Activated T-cell treated with anti-CD3 and anti-CD28 coated beads, Interleukin-2, amount 50 U/mL, for 4 hours (primary cell): ENCODE results near the gene SPC24. TPM values are rescaled to one million over a fixed set of nuclear protein-coding genes. Genes with fewer than 3 reads are reported as not detected.
"Not testable (repeated sequence)": the region's sequence is repeated elsewhere in the genome, so short reads cannot be mapped to it uniquely, and the experiment has no call there.

Experiments used
- ATAC-seq, 2 donors: fragments of 200-7000 bp; cut with Tn5 transposase; one replicate each; pipeline ENCODE4 v1.10.0; 2021
- DNase-seq: peaks from one replicate; pipeline ENCODE4 v3.0.0-alpha.2; 2020
- H3K27me3 Mint-ChIP-seq: one replicate; pipeline ENCODE4 v1.8.0; 2021; ENCODE audit warnings: low read depth, mixed read lengths
- H3K36me3 Mint-ChIP-seq: one replicate; pipeline ENCODE4 v1.8.0; 2022; ENCODE audit warnings: mixed read lengths; ENCODE audit not compliant: insufficient read depth
- H3K4me1 Mint-ChIP-seq: one replicate; pipeline ENCODE4 v1.8.0; 2021; ENCODE audit warnings: low read depth, mixed read lengths
- H3K4me3 Mint-ChIP-seq: one replicate; pipeline ENCODE4 v1.8.0; 2021; ENCODE audit warnings: mild to moderate bottlenecking, moderate library complexity, mixed read lengths
- H3K9me3 Mint-ChIP-seq: one replicate; pipeline ENCODE4 v1.8.0; 2021; ENCODE audit warnings: mixed read lengths
- total RNA-seq, 3 donors: library from RNA; stranded (reverse); gene quantifications; one replicate each; pipeline ENCODE4 v1.2.1, GENCODE V29; 2021

SPC24 gene
- total RNA-seq, 3 donors from 2014 or later, result 7.0 to 12.8 (median 7.6) TPM

- ATAC-seq, result peak; percentile 5
Observed at GRCh38 chr19:11196406-11197287, 41.1 kb upstream of the SPC24 start.

DNA sequence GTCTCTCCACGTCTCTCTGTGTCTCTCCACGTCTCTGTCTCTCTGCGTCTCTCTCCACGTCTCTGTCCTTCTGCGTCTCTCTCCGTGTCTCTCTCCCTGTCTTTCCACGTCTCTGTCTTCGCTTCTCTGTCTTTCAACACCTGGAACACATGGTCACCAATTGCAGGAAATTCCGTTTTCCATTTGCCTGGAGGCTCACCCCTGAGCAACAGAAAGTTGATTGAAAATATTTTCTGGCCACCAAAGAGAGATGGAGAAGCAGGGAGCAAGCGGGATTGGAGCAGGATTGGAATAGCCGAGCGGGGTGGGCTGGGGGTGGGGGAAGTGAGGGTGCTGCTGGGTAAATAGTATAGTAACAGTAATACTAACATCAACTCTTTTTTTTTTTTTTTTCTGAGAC is 40.1 kb upstream of the SPC24 start:
- peaks cover 15% of the 10 kb centered on the region for H3K27me3 Mint-ChIP-seq
- no peaks in the 10 kb centered on the region for H3K9me3 Mint-ChIP-seq
- ATAC-seq (no peak), DNase-seq (no peak)
- no peak overlapping the region for H3K4me3 Mint-ChIP-seq
- peaks cover 13% of the 10 kb centered on the region for H3K4me1 Mint-ChIP-seq
- H3K36me3 Mint-ChIP-seq, result no peaks in the 10 kb centered on the region

More at GRCh38 chr19:11196406-11197287, 41.1 kb upstream of the SPC24 start:
- Mint-ChIP-seq H3K9me3 (no peaks in the 10 kb centered on the region), H3K36me3 (no peaks in the 10 kb centered on the region), H3K4me1 (peaks cover 13% of the 10 kb centered on the region), H3K4me3 (peak overlapping the region; percentile 66), H3K27me3 (peaks cover 15% of the 10 kb centered on the region)
- no peak for DNase-seq

DNA sequence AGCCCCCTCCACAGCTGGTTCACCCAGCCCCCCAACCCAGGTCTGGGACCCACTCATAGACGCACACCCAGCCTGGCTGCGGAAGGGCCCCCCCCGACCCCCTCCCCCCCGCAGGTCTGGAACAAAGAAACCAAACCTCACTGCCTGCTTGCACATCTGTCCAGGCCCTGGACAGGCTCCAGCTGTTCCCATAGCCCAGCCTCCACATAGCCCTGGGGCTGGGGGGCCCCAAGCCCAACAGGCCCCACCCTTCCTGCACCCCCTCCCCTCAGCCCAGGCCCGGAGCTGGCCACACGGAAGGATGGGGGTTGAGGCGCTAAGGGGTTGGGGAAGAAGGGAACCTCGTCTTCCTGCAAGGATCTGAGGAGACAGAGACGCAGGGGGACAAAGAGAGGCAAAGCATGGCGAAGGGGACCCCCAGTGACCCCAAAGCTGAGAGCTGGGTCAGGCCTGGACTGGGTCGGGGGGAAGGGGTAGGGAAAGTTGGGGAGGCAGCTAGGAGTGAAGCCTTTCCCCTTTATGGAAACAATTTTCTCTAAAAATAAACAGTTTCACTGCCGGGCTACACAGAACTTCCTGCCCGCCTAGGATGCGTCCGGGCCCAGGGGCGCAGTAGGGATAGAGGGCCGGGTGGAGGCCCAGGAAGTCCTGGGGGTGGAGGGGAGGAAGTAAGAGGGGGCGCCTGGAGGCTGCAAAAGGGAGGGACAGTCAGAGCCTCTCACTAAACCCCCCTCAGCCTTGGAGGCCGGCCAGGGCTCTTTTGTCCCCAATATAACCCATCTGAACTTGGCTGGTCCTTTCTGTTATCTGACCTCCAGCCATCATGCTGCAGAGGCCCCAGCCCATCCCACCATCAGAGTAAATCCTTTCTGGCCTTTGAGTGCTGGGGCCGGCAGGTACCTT is 39.3 kb upstream of the SPC24 start:
- peaks cover 15% of the 10 kb centered on the region for H3K27me3 Mint-ChIP-seq
- H3K4me1 Mint-ChIP-seq, result peaks cover 13% of the 10 kb centered on the region
- ATAC-seq, result no peak
- no peaks in the 10 kb centered on the region for H3K9me3 Mint-ChIP-seq
- H3K36me3 Mint-ChIP-seq, result no peaks in the 10 kb centered on the region
- H3K4me3 Mint-ChIP-seq, result no peak overlapping the region
- no peak for DNase-seq

- Mint-ChIP-seq H3K4me1 (peaks cover 13% of the 10 kb centered on the region), H3K4me3 (no peak overlapping the region), H3K9me3 (no peaks in the 10 kb centered on the region), H3K36me3 (no peaks in the 10 kb centered on the region), H3K27me3 (peaks cover 13% of the 10 kb centered on the region)
- DNase-seq (no peak), ATAC-seq (no peak)
Observed at GRCh38 chr19:11194173-11194572, 38.6 kb upstream of the SPC24 start.

- ATAC-seq, result no peak
- H3K36me3 Mint-ChIP-seq, result no peaks in the 10 kb centered on the region
- no peaks in the 10 kb centered on the region for H3K9me3 Mint-ChIP-seq
- peaks cover 13% of the 10 kb centered on the region for H3K4me1 Mint-ChIP-seq
- peaks cover 13% of the 10 kb centered on the region for H3K27me3 Mint-ChIP-seq
- no peak for DNase-seq
- H3K4me3 Mint-ChIP-seq, result no peak overlapping the region
Observed at GRCh38 chr19:11192957-11193939, 37.7 kb upstream of the SPC24 start.

- Mint-ChIP-seq H3K9me3 (no peaks in the 10 kb centered on the region), H3K4me3 (no peak overlapping the region), H3K27me3 (peaks cover 13% of the 10 kb centered on the region), H3K4me1 (peaks cover 9% of the 10 kb centered on the region), H3K36me3 (no peaks in the 10 kb centered on the region)
- ATAC-seq (no peak), DNase-seq (no peak)
Observed at GRCh38 chr19:11191934-11192333, 36.4 kb upstream of the SPC24 start.

GRCh38 chr19:11191273-11191755 is 35.7 kb upstream of the SPC24 start:
- Mint-ChIP-seq H3K4me1 (peaks cover 6% of the 10 kb centered on the region), H3K27me3 (peaks cover 10% of the 10 kb centered on the region), H3K9me3 (no peaks in the 10 kb centered on the region), H3K4me3 (no peak overlapping the region), H3K36me3 (no peaks in the 10 kb centered on the region)
- DNase-seq (no peak), ATAC-seq (no peak)

DNA sequence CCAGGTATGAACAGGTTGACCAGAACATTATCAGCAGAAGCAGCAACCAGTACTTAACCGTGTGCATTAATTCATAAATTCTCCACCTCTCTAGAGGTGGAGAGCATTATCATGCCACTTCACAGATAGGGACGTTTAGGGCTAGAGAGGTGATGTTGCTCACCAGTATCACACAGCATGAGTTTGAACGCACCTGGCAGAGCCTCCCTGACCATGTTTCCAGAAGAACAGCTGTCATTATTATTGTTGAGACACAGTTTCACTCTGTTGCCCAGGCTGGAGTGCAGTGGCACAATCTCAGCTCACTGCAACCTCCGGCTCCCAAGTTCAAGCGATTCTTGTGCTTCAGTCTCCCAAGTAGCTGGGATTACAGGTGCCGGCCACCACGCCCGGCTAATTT is 34.9 kb upstream of the SPC24 start:
- H3K27me3 Mint-ChIP-seq, result peaks cover 3% of the 10 kb centered on the region
- peaks cover 3% of the 10 kb centered on the region for H3K4me1 Mint-ChIP-seq
- H3K36me3 Mint-ChIP-seq, result no peaks in the 10 kb centered on the region
- H3K9me3 Mint-ChIP-seq, result no peaks in the 10 kb centered on the region
- DNase-seq (no peak), ATAC-seq (no peak)
- no peak overlapping the region for H3K4me3 Mint-ChIP-seq

DNA sequence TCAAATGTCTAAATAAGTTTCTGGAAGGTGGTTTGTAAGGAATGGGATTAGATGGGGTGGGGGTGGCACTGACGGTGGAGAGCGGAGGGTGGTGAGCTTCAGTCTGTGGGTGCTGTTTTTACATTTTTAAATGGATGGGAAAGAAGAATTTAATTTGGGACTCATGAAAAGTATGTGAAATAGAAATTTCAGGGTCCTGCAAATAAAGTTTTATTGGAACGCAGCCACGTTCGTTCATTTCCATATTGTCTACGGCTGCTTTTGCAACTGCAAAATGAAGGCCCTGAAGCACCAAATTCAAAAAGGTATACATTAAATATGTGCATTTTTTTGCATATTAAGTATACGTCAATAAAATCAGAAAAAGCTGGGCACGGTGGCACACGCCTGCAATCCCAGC is 31.9 kb upstream of the SPC24 start:
- H3K4me3 Mint-ChIP-seq, result no peak overlapping the region
- DNase-seq (no peak), ATAC-seq (no peak)
- H3K9me3 Mint-ChIP-seq, result no peaks in the 10 kb centered on the region
- H3K4me1 Mint-ChIP-seq, result no peaks in the 10 kb centered on the region
- no peaks in the 10 kb centered on the region for H3K27me3 Mint-ChIP-seq
- H3K36me3 Mint-ChIP-seq, result no peaks in the 10 kb centered on the region

DNA sequence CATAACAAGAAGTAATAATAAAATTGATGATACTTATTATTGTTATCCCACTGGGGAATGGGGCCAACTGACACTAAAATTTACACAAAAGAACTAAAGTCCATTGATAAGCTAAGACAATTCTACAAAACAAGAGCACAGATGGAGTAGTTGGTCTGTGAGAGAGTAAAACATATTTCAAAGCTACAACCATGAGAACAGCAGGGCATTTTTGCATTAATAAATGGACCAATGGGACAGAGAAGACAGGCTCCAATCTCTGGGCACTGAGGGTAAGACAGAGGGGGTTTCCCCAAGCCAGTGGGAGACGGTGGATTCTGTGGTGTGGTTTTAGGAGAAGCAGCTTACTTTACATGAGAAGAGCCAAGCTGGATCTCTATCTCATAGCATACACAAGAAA is 27.4 kb upstream of the SPC24 start:
- H3K4me1 Mint-ChIP-seq, result peaks cover 8% of the 10 kb centered on the region
- DNase-seq (no peak), ATAC-seq (no peak)
- H3K9me3 Mint-ChIP-seq, result no peaks in the 10 kb centered on the region
- H3K27me3 Mint-ChIP-seq, result no peaks in the 10 kb centered on the region
- H3K36me3 Mint-ChIP-seq, result no peaks in the 10 kb centered on the region
- H3K4me3 Mint-ChIP-seq, result no peak overlapping the region

DNA sequence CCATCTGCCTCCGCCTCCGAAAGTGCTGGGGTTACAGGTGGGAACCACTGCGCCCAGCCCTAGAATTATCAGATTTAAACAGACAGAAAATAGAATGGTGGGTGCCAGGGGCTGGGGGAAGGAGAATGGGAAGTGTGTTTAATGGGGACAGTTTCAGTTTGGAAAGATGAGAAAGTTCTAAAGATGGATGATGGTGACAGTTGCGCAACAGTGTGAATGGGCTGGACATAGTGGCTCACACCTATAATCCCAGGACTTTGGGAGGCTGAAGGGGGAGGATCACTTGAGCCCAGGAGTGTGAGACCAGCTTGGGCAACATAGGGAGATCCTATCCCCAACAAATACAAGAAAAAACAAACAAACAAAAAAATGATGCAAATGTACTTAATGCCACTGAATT is 25.9 kb upstream of the SPC24 start:
- H3K36me3 Mint-ChIP-seq, result no peaks in the 10 kb centered on the region
- no peak for DNase-seq
- H3K4me1 Mint-ChIP-seq, result peaks cover 8% of the 10 kb centered on the region
- peaks cover 2% of the 10 kb centered on the region for H3K27me3 Mint-ChIP-seq
- no peak for ATAC-seq
- no peaks in the 10 kb centered on the region for H3K9me3 Mint-ChIP-seq
- H3K4me3 Mint-ChIP-seq, result no peak overlapping the region

GRCh38 chr19:11180975-11181374 is 25.4 kb upstream of the SPC24 start:
- not testable (repeated sequence) for DNase-seq, H3K27me3 Mint-ChIP-seq, H3K36me3 Mint-ChIP-seq, H3K4me1 Mint-ChIP-seq, H3K9me3 Mint-ChIP-seq, ATAC-seq, H3K4me3 Mint-ChIP-seq

GRCh38 chr19:11180346-11180745 is 24.8 kb upstream of the SPC24 start:
- Mint-ChIP-seq H3K4me3 (no peak overlapping the region), H3K27me3 (peaks cover 2% of the 10 kb centered on the region), H3K9me3 (no peaks in the 10 kb centered on the region), H3K36me3 (no peaks in the 10 kb centered on the region), H3K4me1 (peaks cover 8% of the 10 kb centered on the region)
- ATAC-seq (no peak), DNase-seq (no peak)
